Keratinocyte (primary cell): ENCODE results near the gene CEBPG. TPM values are rescaled to one million over a fixed set of nuclear protein-coding genes. Genes with fewer than 3 reads are reported as not detected.

ENCODE experiments used
- DNase-seq: peaks from one replicate; pipeline ENCODE4 v3.0.0-alpha.2; 2011; ENCODE audit warnings: low read depth, missing footprints, low spot score
- FAIRE-seq: peaks from 2 replicates; lab custom pipeline; 2011; peaks lifted over from hg19 to GRCh38; lab: Jason Lieb, UNC
- H2AFZ ChIP-seq: 2 replicates; pipeline ENCODE4 v1.6.0; 2012; ENCODE audit warnings: low read length, control low read depth, inconsistent platforms; ENCODE audit not compliant: control insufficient read depth
- H3K27ac ChIP-seq: 2 replicates; pipeline ENCODE4 v1.5.1; 2011; ENCODE audit warnings: low read length; ENCODE audit not compliant: control insufficient read depth, insufficient read depth
- H3K27me3 ChIP-seq: 3 replicates; pipeline ENCODE4 v1.6.0; 2011; ENCODE audit warnings: low read length; ENCODE audit not compliant: control insufficient read depth, insufficient read depth; ENCODE audit errors: extremely low read depth
- H3K36me3 ChIP-seq, 2 experiments: 2 replicates in 1 of 2; 3 replicates in 1 of 2; pipeline ENCODE4 v1.5.1; 2011; ENCODE audit warnings: low read length in 2 of 2, mild to moderate bottlenecking in 1 of 2; ENCODE audit not compliant: control insufficient read depth in 2 of 2, insufficient read depth in 2 of 2; ENCODE audit errors: extremely low read depth in 1 of 2
- H3K4me1 ChIP-seq: 3 replicates; pipeline ENCODE4 v1.5.1; 2011; ENCODE audit warnings: low read length; ENCODE audit not compliant: control insufficient read depth, insufficient read depth; ENCODE audit errors: extremely low read depth
- H3K4me2 ChIP-seq: 3 replicates; pipeline ENCODE4 v1.6.0; 2011; ENCODE audit warnings: low read depth, low read length; ENCODE audit not compliant: control insufficient read depth, insufficient read depth; ENCODE audit errors: extremely low read depth
- H3K4me3 ChIP-seq, 3 experiments: fragments of 200-600 bp in 1 of 3; sonication (generic) in 1 of 3; 2 replicates in 2 of 3; 3 replicates in 1 of 3; pipeline ENCODE4 v1.5.1; 2011 to 2016; ENCODE audit warnings: low read length in 3 of 3, mild to moderate bottlenecking in 3 of 3, control low read depth in 2 of 3, inconsistent platforms in 1 of 3, low read depth in 1 of 3, mixed read lengths in 1 of 3, mixed run types in 1 of 3, moderate library complexity in 1 of 3; ENCODE audit not compliant: control insufficient read depth in 2 of 3, insufficient read depth in 2 of 3; ENCODE audit errors: extremely low read depth in 1 of 3
- H3K79me2 ChIP-seq: 2 replicates; pipeline ENCODE4 v1.6.0; 2012; ENCODE audit warnings: low read length; ENCODE audit not compliant: control insufficient read depth, insufficient read depth
- H3K9ac ChIP-seq: 3 replicates; pipeline ENCODE4 v1.6.0; 2011; ENCODE audit warnings: low read length; ENCODE audit not compliant: control insufficient read depth, insufficient read depth; ENCODE audit errors: extremely low read depth
- H3K9me1 ChIP-seq: 3 replicates; pipeline ENCODE4 v1.6.0; 2011; ENCODE audit warnings: low read length; ENCODE audit not compliant: control insufficient read depth, insufficient read depth; ENCODE audit errors: extremely low read depth
- H3K9me3 ChIP-seq: 2 replicates; pipeline ENCODE4 v1.5.1; 2012; ENCODE audit warnings: low read depth, low read length; ENCODE audit not compliant: control insufficient read depth
- H4K20me1 ChIP-seq: 3 replicates; pipeline ENCODE4 v1.6.0; 2011; ENCODE audit warnings: low read length; ENCODE audit not compliant: control insufficient read depth, insufficient read depth; ENCODE audit errors: extremely low read depth
- CTCF ChIP-seq, 3 experiments: IDR thresholded peaks in 1 of 3; conservative IDR thresholded peaks in 1 of 3; optimal IDR thresholded peaks in 1 of 3; 2 replicates in 2 of 3; 3 replicates in 1 of 3; pipeline versions ENCODE3 to v1.5.1; 2011; ENCODE audit warnings: low read length in 3 of 3, mild to moderate bottlenecking in 3 of 3, moderate library complexity in 2 of 3, control low read depth in 1 of 3, inconsistent platforms in 1 of 3; ENCODE audit not compliant: insufficient read depth in 2 of 3; ENCODE audit errors: extremely low read depth in 1 of 3
- EZH2 ChIP-seq: IDR thresholded peaks from one replicate; pipeline ENCODE4 v1.6.1; 2012; ENCODE audit warnings: inconsistent platforms, mild to moderate bottlenecking, low read length, moderate library complexity
- dilution Hi-C: fragments of 300-500 bp; cut with MboI; formaldehyde crosslinking; loops from one replicate; pipeline ENCODE4 v1.7.0; 2020; ENCODE audit warnings: low sequenced_read_pairs; ENCODE audit not compliant: extremely low pct_ligation_motif_present
- polyA plus RNA-seq, 5 experiments: library from polyadenylated mRNA; depleted of rRNA in 3 of 5; stranded (reverse) in 3 of 5; stranded (forward) in 1 of 5; unstranded in 1 of 5; fragments of >200 nt; gene quantifications; 1 replicate in 1 of 5; 2 replicates in 3 of 5; 3 replicates in 1 of 5; pipeline versions ENCODE4 v1.2.1 to v1.2.3, GENCODE V29; 2011 to 2012; ENCODE audit warnings: missing spikeins in 2 of 5, low read depth in 1 of 5, low replicate concordance in 1 of 5

CEBPG gene
- polyA plus RNA-seq, 1 donor (not counting 4 experiments of a cell fraction or from before 2014, with no cell fraction given): 31.9 TPM

- dilution Hi-C loops: no loop called here
- H2AFZ ChIP-seq: no peak overlapping the region
- TF ChIP-seq EZH2 (no peak), CTCF (optimal IDR thresholded peaks at IDR 0.05 in 1 of 3, IDR thresholded peaks at IDR 0.05 in 1 of 3, conservative IDR thresholded peaks at IDR 0.05 in 1 of 3; ENCODE audit: extremely low read depth in 1 of 3, insufficient read depth in 2 of 3, low read length in 3 of 3) (no peak)
- H3K79me2 ChIP-seq: no peaks in the 10 kb centered on the region
- H3K36me3 ChIP-seq: no peaks in the 10 kb centered on the region
- no peak overlapping the region for H3K4me3 ChIP-seq
- H3K9me1 ChIP-seq: no peaks in the 10 kb centered on the region
- H3K4me2 ChIP-seq: no peak overlapping the region
- H3K9me3 ChIP-seq: no peaks in the 10 kb centered on the region
- no peaks in the 10 kb centered on the region for H3K27me3 ChIP-seq
- H4K20me1 ChIP-seq: no peaks in the 10 kb centered on the region
- peaks cover 2% of the 10 kb centered on the region for H3K4me1 ChIP-seq
- no peak overlapping the region for H3K27ac ChIP-seq
- H3K9ac ChIP-seq: no peak overlapping the region
- FAIRE-seq (no peak), DNase-seq (no peak)
These were observed 44.2 kb downstream of the CEBPG start for GRCh38 chr19:33417751-33418150.

GRCh38 chr19:33418461-33418860 lies 45.0 kb downstream of the CEBPG start:
- Histone ChIP-seq H3K4me3 (no peak overlapping the region), H3K9me3 (no peaks in the 10 kb centered on the region), H3K79me2 (no peaks in the 10 kb centered on the region), H3K9ac (no peak overlapping the region), H3K27me3 (no peaks in the 10 kb centered on the region), H3K4me1 (peaks cover 2% of the 10 kb centered on the region), H2AFZ (no peak overlapping the region), H3K9me1 (no peaks in the 10 kb centered on the region), H3K36me3 (no peaks in the 10 kb centered on the region), H3K4me2 (no peak overlapping the region), H3K27ac (no peak overlapping the region), H4K20me1 (no peaks in the 10 kb centered on the region)
- dilution Hi-C loops: no loop called here
- no peak for TF ChIP-seq CTCF (optimal IDR thresholded peaks at IDR 0.05 in 1 of 3, IDR thresholded peaks at IDR 0.05 in 1 of 3, conservative IDR thresholded peaks at IDR 0.05 in 1 of 3; ENCODE audit: extremely low read depth in 1 of 3, insufficient read depth in 2 of 3, low read length in 3 of 3)
- no peak for TF ChIP-seq EZH2
- FAIRE-seq: no peak
- no peak for DNase-seq
